ENCODE measurements around the gene IFNA6. TPM values are rescaled to one million over a fixed set of nuclear protein-coding genes. Genes with fewer than 3 reads are reported as not detected.
A peak's percentile ranks its signal among the peaks of the same experiment; 100 is the strongest.

Gene IFNA6
- total and polyA plus RNA-seq, 2 donors (not counting 1 experiment from before 2014, with no cell fraction given), result not detected

DNA sequence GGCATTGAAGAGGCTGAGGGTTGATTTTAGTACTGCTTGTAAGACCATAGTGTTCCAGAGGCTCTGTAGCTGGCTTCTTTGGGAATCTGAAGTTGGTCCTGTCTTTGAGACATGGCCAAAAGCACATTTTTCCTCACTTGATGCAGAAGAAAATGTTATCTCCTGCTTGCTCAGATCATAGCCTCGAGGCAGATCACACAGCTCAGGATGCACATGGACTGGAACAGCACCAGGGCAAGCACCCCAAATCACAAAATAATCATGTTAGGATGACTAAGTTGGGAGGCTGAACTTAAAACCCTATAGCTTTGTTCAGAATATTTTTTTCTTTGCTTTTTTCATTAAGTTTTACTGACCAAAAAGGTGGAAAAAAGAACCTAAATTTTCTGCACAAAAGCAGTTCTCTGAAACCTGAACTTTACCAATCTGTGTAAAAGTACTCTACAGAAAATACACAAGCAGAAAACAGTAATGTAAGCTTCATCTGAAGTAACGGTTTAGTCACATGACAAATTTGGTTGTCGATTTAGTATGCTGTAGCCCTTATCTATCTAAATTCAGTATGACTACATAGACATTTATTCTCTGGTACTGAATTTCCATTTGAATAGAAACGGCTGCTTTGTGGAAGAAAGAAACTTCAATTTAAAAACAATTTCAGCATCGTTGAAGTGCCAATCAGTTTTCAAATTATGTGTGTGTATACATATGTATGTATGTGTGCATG, 18.8 kb downstream of the IFNA6 start:
- Histone ChIP-seq H3K27me3 (ENCODE audit: control insufficient read depth, insufficient read depth, low read length) (no peaks in the 10 kb centered on the region), H3K36me3 (ENCODE audit: control insufficient read depth, insufficient read depth, low read length) (no peaks in the 10 kb centered on the region), H3K79me2 (ENCODE audit: control insufficient read depth, insufficient read depth, low read length) (peaks cover 68% of the 10 kb centered on the region), H2AFZ (ENCODE audit: low read length) (no peak overlapping the region), H3K9me3 (ENCODE audit: control insufficient read depth, insufficient read depth, low read depth, low read length) (no peaks in the 10 kb centered on the region), H3K4me3 (replicated peaks in 1 of 4; ENCODE audit: control extremely low read depth in 1 of 4, insufficient read depth in 1 of 4, low read depth in 3 of 4, low read length in 4 of 4) (peak overlapping the region in 3 of 4 experiments; percentile 1 to 92 (median 3)), H4K20me1 (ENCODE audit: control insufficient read depth, extremely low read depth, insufficient read depth, low read length) (no peaks in the 10 kb centered on the region), H3K27ac (ENCODE audit: insufficient read depth, low read length) (no peak overlapping the region), H3K4me1 (ENCODE audit: control insufficient read depth, extremely low read depth, insufficient read depth, low read length) (peaks cover 2% of the 10 kb centered on the region), H3K9ac (ENCODE audit: insufficient read depth, low read length) (no peak overlapping the region), H3K4me2 (ENCODE audit: extremely low read depth, insufficient read depth, low read length) (peak overlapping the region; percentile 84)
- no peak for TF ChIP-seq EZH2 (IDR thresholded peaks at IDR 0.05; ENCODE audit: low read length, missing control alignments)
- TF ChIP-seq, protein P1, sequence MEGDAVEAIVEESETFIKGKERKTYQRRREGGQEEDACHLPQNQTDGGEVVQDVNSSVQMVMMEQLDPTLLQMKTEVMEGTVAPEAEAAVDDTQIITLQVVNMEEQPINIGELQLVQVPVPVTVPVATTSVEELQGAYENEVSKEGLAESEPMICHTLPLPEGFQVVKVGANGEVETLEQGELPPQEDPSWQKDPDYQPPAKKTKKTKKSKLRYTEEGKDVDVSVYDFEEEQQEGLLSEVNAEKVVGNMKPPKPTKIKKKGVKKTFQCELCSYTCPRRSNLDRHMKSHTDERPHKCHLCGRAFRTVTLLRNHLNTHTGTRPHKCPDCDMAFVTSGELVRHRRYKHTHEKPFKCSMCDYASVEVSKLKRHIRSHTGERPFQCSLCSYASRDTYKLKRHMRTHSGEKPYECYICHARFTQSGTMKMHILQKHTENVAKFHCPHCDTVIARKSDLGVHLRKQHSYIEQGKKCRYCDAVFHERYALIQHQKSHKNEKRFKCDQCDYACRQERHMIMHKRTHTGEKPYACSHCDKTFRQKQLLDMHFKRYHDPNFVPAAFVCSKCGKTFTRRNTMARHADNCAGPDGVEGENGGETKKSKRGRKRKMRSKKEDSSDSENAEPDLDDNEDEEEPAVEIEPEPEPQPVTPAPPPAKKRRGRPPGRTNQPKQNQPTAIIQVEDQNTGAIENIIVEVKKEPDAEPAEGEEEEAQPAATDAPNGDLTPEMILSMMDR (conservative IDR thresholded peaks at IDR 0.05 in 1 of 2, IDR thresholded peaks at IDR 0.05 in 1 of 2; ENCODE audit: low read depth in 1 of 2, low read length in 2 of 2), result no peak
- DNase-seq (ENCODE audit: low read depth in 2 of 2), result peak in 1 of 2 donors; percentile 24

DNA sequence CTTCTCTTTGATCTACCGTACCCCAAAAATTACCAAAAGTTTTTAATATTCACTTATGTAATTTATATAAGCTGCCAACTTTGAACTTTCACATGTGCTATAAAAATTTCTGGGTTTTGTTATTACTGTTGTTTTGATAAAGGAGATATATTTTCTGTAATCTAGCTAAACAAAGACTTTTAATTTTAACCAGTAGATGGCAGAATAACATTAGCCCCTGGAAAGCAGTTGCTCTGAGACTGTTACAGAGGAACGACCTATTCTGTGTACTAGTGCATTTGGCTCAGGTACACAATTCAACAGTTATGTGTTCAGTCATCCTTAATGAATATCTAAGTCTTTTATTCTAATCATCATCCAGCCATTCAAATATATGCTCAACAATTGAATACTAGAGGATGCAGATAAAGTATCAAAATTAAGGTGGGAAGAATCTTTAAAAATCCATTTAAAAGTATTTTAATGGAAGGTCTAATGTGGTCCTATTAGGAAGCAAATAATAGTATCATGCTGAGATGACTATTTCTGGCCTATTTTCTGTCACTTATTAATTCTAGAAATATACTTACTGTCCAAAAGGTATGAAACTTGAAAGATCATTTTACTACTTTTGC, 24.1 kb downstream of the IFNA6 start:
- Histone ChIP-seq H3K27ac (ENCODE audit: insufficient read depth, low read length) (no peak overlapping the region), H3K4me2 (ENCODE audit: extremely low read depth, insufficient read depth, low read length) (no peak overlapping the region), H3K9ac (ENCODE audit: insufficient read depth, low read length) (no peak overlapping the region), H4K20me1 (ENCODE audit: control insufficient read depth, extremely low read depth, insufficient read depth, low read length) (no peaks in the 10 kb centered on the region), H3K36me3 (ENCODE audit: control insufficient read depth, insufficient read depth, low read length) (peaks cover 5% of the 10 kb centered on the region), H3K4me3 (replicated peaks in 1 of 4; ENCODE audit: control extremely low read depth in 1 of 4, insufficient read depth in 1 of 4, low read depth in 3 of 4, low read length in 4 of 4) (no peak overlapping the region), H3K9me3 (ENCODE audit: control insufficient read depth, insufficient read depth, low read depth, low read length) (no peaks in the 10 kb centered on the region), H3K27me3 (ENCODE audit: control insufficient read depth, insufficient read depth, low read length) (no peaks in the 10 kb centered on the region), H2AFZ (ENCODE audit: low read length) (no peak overlapping the region), H3K79me2 (ENCODE audit: control insufficient read depth, insufficient read depth, low read length) (peaks cover 38% of the 10 kb centered on the region), H3K4me1 (ENCODE audit: control insufficient read depth, extremely low read depth, insufficient read depth, low read length) (peaks cover 2% of the 10 kb centered on the region)
- DNase-seq (ENCODE audit: low read depth in 2 of 2), result peak; percentile 44 to 59
- no peak for TF ChIP-seq EZH2 (IDR thresholded peaks at IDR 0.05; ENCODE audit: low read length, missing control alignments)
- TF ChIP-seq, protein P1 (conservative IDR thresholded peaks at IDR 0.05 in 1 of 2, IDR thresholded peaks at IDR 0.05 in 1 of 2; ENCODE audit: low read depth in 1 of 2, low read length in 2 of 2), result peak; percentile 60 to 63

DNA sequence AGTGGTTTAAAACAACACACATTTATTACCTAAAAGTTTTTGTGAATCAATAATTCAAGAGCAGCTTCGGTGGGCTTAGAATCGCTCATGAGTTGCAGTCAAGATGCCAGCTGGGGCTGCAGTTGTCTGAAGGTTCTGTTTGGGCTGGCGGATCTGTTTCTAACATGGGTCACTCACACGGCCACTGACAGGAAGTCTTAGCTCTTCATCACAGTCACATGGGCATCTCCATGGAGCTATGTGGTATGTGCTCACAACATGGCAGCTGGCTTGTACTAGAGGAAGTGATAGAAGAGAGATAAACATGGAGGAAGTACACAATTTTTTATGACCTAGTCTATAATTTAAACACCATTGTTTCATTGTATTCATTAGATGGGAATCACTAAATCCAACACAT, 26.6 kb downstream of the IFNA6 start:
- H3K27me3 ChIP-seq (ENCODE audit: control insufficient read depth, insufficient read depth, low read length), result no peaks in the 10 kb centered on the region
- H3K36me3 ChIP-seq (ENCODE audit: control insufficient read depth, insufficient read depth, low read length), result peaks cover 5% of the 10 kb centered on the region
- no peak overlapping the region for H3K27ac ChIP-seq (ENCODE audit: insufficient read depth, low read length)
- no peaks in the 10 kb centered on the region for H3K4me1 ChIP-seq (ENCODE audit: control insufficient read depth, extremely low read depth, insufficient read depth, low read length)
- DNase-seq (ENCODE audit: low read depth in 2 of 2), result no peak
- peaks cover 19% of the 10 kb centered on the region for H3K79me2 ChIP-seq (ENCODE audit: control insufficient read depth, insufficient read depth, low read length)
- no peaks in the 10 kb centered on the region for H4K20me1 ChIP-seq (ENCODE audit: control insufficient read depth, extremely low read depth, insufficient read depth, low read length)
- TF ChIP-seq, protein P1 (conservative IDR thresholded peaks at IDR 0.05 in 1 of 2, IDR thresholded peaks at IDR 0.05 in 1 of 2; ENCODE audit: low read depth in 1 of 2, low read length in 2 of 2), result no peak
- no peak for TF ChIP-seq EZH2 (IDR thresholded peaks at IDR 0.05; ENCODE audit: low read length, missing control alignments)
- H2AFZ ChIP-seq (ENCODE audit: low read length), result no peak overlapping the region
- no peak overlapping the region for H3K9ac ChIP-seq (ENCODE audit: insufficient read depth, low read length)
- no peak overlapping the region for H3K4me2 ChIP-seq (ENCODE audit: extremely low read depth, insufficient read depth, low read length)
- H3K9me3 ChIP-seq (ENCODE audit: control insufficient read depth, insufficient read depth, low read depth, low read length), result no peaks in the 10 kb centered on the region
- no peak overlapping the region for H3K4me3 ChIP-seq (replicated peaks in 1 of 4; ENCODE audit: control extremely low read depth in 1 of 4, insufficient read depth in 1 of 4, low read depth in 3 of 4, low read length in 4 of 4)

All from fibroblast of lung (primary cell).